MCF 10A (cell line): ENCODE data around the gene HIVEP1. TPM values are rescaled to one million over a fixed set of nuclear protein-coding genes. Genes with fewer than 3 reads are reported as not detected.

ENCODE experiments used
- BruUV-seq: library from RNA; stranded (reverse); fragments of 400-500 nt; replicated peaks from 2 replicates; lab custom pipeline; 2021; lab: Mats Ljungman, UMichigan
- CTCF ChIA-PET: fragments of 300-600 bp; sonication (Branson Sonifier 250); formaldehyde crosslinking; extraction: SDS; loops from one replicate; lab custom pipeline; 2021; ENCODE audit warnings: antibody characterized with exemption, inconsistent platforms; lab: Yijun Ruan, JAX
- POLR2A ChIA-PET: fragments of 300-600, 350-650 bp; sonication (Branson Sonifier 250); formaldehyde crosslinking; extraction: SDS; loops from one replicate; lab custom pipeline; 2020; ENCODE audit warnings: antibody characterized with exemption, inconsistent platforms; lab: Yijun Ruan, JAX
- DNase-seq: peaks from one replicate; pipeline ENCODE4 v3.0.0-alpha.2; 2018; ENCODE audit not compliant: unreplicated experiment
- H3K27ac Mint-ChIP-seq: one replicate; pipeline ENCODE4 v1.8.0; 2022; ENCODE audit warnings: mild to moderate bottlenecking, low read depth, mixed read lengths; ENCODE audit not compliant: unreplicated experiment
- H3K27me3 Mint-ChIP-seq: one replicate; pipeline ENCODE4 v1.8.0; 2022; ENCODE audit warnings: mixed read lengths; ENCODE audit not compliant: insufficient read depth, unreplicated experiment
- H3K36me3 Mint-ChIP-seq: one replicate; pipeline ENCODE4 v1.8.0; 2022; ENCODE audit warnings: mild to moderate bottlenecking, moderate library complexity, mixed read lengths; ENCODE audit not compliant: insufficient read depth, unreplicated experiment
- H3K4me1 Mint-ChIP-seq: one replicate; pipeline ENCODE4 v1.8.0; 2022; ENCODE audit warnings: mixed read lengths; ENCODE audit not compliant: insufficient read depth, unreplicated experiment
- H3K4me3 Mint-ChIP-seq: one replicate; pipeline ENCODE4 v1.8.0; 2022; ENCODE audit warnings: mild to moderate bottlenecking, moderate library complexity, mixed read lengths; ENCODE audit not compliant: unreplicated experiment
- H3K9me3 Mint-ChIP-seq: one replicate; pipeline ENCODE4 v1.8.0; 2022; ENCODE audit warnings: mixed read lengths; ENCODE audit not compliant: unreplicated experiment
- intact Hi-C: fragments of 100-400 bp; cut with micrococcal nuclease; formaldehyde crosslinking; loops from 2 replicates; pipeline ENCODE4 v1.14.1; 2022
- total RNA-seq: library from RNA; stranded (reverse); gene quantifications from 2 replicates; pipeline ENCODE4 v1.2.3, GENCODE V29; 2022
- TF ChIP-seq, protein P1 (sequence below): fragments of 200-600 bp; IDR thresholded peaks from one replicate; pipeline ENCODE4 v1.8.0; 2022; ENCODE audit warnings: antibody characterized with exemption, mild to moderate bottlenecking; ENCODE audit not compliant: unreplicated experiment

The HIVEP1 gene
- total RNA-seq, 1 experiment from 2014 or later: 19.1 TPM

GRCh38 chr6:12114055-12114503 is 102.0 kb downstream of the HIVEP1 start:
- ChIA-PET POLR2A (no interaction called here), CTCF (no interaction called here)
- Mint-ChIP-seq H3K36me3 (peaks cover 5% of the 10 kb centered on the region), H3K9me3 (no peaks in the 10 kb centered on the region), H3K27me3 (no peaks in the 10 kb centered on the region), H3K4me3 (no peak overlapping the region), H3K4me1 (peaks cover 16% of the 10 kb centered on the region), H3K27ac (peak overlapping the region; percentile 25)
- BruUV-seq: no TSS peak
- TF ChIP-seq, protein P1, sequence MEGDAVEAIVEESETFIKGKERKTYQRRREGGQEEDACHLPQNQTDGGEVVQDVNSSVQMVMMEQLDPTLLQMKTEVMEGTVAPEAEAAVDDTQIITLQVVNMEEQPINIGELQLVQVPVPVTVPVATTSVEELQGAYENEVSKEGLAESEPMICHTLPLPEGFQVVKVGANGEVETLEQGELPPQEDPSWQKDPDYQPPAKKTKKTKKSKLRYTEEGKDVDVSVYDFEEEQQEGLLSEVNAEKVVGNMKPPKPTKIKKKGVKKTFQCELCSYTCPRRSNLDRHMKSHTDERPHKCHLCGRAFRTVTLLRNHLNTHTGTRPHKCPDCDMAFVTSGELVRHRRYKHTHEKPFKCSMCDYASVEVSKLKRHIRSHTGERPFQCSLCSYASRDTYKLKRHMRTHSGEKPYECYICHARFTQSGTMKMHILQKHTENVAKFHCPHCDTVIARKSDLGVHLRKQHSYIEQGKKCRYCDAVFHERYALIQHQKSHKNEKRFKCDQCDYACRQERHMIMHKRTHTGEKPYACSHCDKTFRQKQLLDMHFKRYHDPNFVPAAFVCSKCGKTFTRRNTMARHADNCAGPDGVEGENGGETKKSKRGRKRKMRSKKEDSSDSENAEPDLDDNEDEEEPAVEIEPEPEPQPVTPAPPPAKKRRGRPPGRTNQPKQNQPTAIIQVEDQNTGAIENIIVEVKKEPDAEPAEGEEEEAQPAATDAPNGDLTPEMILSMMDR: no peak
- intact Hi-C loops: no loop called here
- DNase-seq: no peak

DNA sequence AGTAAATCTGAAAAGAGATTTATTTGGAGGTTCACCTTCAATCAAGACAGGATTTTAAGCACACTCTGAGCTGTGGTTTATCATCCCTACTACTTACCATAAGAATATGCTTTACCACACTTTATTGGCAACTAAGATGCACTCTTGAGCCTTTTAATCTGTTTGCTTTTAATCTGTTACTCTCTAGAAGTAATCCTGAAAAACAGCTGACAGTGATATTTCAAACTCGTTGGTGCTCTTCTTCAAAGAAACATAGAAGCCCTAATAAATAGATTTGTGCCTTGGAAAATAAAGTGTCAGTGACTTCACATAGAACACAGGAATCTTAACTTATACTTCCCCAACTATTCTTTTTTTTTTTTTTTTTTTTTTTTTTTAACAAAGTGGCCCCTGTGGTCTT is 102.9 kb downstream of the HIVEP1 start:
- ChIA-PET CTCF (interaction anchor here (0.7 kb wide), 1 partner anchor 491 kb away, joined by 4 read pairs; no protein-coding TSS in a partner anchor), POLR2A (no interaction called here)
- Mint-ChIP-seq H3K9me3 (no peaks in the 10 kb centered on the region), H3K4me1 (peaks cover 18% of the 10 kb centered on the region), H3K27ac (no peak overlapping the region), H3K4me3 (no peak overlapping the region), H3K36me3 (peaks cover 1% of the 10 kb centered on the region), H3K27me3 (no peaks in the 10 kb centered on the region)
- intact Hi-C loops: no loop called here
- DNase-seq: no peak
- no TSS peak for BruUV-seq
- TF ChIP-seq, protein P1: no peak

GRCh38 chr6:12115492-12115891 is 103.4 kb downstream of the HIVEP1 start:
- CTCF ChIA-PET: no interaction called here
- intact Hi-C loops: no loop called here
- H3K36me3 Mint-ChIP-seq: peaks cover 6% of the 10 kb centered on the region
- H3K27ac Mint-ChIP-seq: no peak overlapping the region
- POLR2A ChIA-PET: no interaction called here
- TF ChIP-seq, protein P1: no peak
- no peak overlapping the region for H3K4me3 Mint-ChIP-seq
- H3K9me3 Mint-ChIP-seq: no peaks in the 10 kb centered on the region
- no peak for DNase-seq
- no TSS peak for BruUV-seq
- peaks cover 18% of the 10 kb centered on the region for H3K4me1 Mint-ChIP-seq
- H3K27me3 Mint-ChIP-seq: no peaks in the 10 kb centered on the region

DNA sequence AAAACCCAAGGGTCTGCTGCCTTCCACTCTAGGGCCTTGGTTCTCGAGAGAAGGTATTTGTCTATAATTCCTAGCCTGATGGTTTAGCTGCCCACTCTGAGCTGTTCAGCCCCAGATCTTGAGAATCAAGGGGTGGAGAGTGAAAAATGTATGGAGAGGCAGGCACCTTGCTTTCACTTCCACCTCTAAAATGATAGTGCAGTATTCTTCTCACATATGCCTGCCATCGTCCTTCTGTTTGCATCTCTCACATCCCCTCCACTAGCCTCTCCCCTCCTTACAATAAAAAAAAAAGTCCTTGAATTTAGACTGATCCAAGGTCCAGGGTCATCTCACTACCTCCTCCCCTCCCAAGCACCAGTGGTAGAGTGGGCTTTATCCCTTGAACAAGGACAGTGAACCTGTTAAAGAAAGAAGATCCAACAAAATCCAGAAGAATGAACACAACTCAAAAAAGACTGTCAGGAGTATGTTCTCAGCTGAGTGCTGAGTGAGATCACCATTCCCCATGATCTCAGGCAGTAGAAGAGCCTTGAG is 104.2 kb downstream of the HIVEP1 start:
- intact Hi-C loops: no loop called here
- BruUV-seq: no TSS peak
- Mint-ChIP-seq H3K4me1 (peaks cover 18% of the 10 kb centered on the region), H3K9me3 (no peaks in the 10 kb centered on the region), H3K4me3 (no peak overlapping the region), H3K27ac (no peak overlapping the region), H3K27me3 (no peaks in the 10 kb centered on the region), H3K36me3 (peaks cover 7% of the 10 kb centered on the region)
- TF ChIP-seq, protein P1: no peak
- ChIA-PET CTCF (interaction anchor here (0.7 kb wide), 1 partner anchor 487 kb away, joined by 5 read pairs; no protein-coding TSS in a partner anchor), POLR2A (no interaction called here)
- no peak for DNase-seq
